SKM-1 (cell line): ENCODE data around the gene PANX1.
A peak's percentile ranks its signal among the peaks of the same experiment; 100 is the strongest.

Source experiments
- DNase-seq: peaks from one replicate; lab custom pipeline; 2025; ENCODE audit not compliant: unreplicated experiment; lab: John Stamatoyannopoulos, UW

PANX1 gene

DNA sequence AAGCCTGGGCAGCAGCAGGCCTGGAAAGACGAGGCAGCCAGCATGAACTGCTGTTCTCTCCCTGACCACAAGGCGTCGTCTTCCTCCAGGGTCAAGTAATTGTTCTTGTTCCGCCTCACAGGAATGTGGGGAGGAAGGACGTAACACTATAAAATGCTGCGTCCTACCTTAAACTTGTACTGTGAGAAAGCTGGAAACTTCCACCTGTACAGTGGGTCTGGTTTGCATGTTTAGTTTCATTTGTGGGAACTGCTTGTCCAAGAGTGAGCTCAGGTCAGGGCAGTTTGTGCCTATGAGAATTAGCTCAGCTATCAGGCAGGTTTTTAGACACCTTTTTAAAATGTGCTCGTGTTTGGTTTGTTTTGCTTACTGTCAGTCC lies 55.2 kb downstream of the PANX1 start:
- peak; percentile 18 for DNase-seq

DNA sequence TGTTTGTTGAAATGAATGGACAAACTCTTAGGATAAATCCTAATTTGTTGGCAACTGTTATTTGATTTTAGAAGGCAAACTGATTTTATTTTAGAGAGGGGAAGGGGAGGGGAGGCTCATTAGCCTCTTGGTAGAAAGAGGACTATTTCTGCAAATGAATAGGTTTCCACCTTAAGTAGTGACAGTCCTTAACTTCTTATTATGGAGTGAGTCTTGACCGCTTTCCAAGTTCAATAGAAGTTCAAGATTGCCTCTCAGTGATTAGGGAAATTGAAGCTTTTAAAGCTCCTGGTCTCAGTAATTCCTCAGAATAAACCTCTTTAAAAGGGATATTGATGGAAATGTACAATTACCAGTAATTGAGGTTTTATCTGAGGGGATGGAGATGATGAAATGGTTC lies 55.7 kb downstream of the PANX1 start:
- DNase-seq = no peak

DNA sequence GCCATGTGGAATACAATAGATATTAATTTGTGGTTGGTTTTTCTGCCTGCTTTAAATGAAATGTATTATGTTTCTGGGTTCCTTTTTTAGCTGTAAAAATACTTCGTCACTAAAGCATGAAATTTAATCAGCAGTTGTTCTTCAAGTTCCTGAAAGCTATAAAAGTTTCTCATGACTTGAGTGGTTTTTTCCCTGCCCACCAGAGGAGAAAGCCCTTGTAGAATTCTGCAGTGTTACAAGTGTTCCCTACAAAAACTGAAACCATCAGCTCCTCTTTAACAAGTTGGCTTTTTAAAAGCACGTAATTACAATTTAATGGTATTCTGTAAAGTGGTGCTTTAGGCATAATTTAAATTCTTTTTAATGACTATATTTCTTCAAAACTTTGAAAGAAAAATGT lies 56.2 kb downstream of the PANX1 start:
- no peak for DNase-seq

DNA sequence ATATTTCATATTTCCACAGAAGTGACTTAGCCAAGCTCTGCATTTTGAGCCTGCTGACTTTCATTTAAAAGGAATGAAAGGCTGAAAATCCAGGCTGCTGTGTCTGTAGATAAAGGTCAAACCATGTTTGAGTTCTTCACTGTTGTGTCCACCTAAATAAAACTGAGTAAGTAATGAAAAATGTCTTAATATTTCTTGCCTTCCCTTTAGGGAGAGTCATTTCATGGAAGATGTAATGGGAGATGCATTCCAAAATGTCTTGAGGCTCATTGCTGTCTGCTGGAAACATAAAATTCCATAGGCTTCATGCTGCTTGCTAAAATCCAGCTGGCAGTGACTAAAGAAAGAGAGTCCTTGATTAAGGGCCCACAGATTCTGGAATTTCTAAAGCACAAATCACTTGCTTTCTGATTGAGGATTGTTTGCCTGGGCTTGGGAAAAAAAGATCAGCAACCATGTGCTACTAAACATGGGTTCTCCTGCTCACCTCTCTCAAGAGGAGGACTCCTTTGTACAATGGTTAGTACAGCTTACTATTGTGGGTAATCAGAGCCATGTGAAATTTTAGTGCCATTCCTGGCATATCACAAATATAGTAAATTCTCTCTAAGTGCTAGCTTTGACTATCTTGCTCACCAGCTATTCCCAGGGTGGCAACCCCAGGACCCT lies 56.9 kb downstream of the PANX1 start:
- DNase-seq = no peak

DNA sequence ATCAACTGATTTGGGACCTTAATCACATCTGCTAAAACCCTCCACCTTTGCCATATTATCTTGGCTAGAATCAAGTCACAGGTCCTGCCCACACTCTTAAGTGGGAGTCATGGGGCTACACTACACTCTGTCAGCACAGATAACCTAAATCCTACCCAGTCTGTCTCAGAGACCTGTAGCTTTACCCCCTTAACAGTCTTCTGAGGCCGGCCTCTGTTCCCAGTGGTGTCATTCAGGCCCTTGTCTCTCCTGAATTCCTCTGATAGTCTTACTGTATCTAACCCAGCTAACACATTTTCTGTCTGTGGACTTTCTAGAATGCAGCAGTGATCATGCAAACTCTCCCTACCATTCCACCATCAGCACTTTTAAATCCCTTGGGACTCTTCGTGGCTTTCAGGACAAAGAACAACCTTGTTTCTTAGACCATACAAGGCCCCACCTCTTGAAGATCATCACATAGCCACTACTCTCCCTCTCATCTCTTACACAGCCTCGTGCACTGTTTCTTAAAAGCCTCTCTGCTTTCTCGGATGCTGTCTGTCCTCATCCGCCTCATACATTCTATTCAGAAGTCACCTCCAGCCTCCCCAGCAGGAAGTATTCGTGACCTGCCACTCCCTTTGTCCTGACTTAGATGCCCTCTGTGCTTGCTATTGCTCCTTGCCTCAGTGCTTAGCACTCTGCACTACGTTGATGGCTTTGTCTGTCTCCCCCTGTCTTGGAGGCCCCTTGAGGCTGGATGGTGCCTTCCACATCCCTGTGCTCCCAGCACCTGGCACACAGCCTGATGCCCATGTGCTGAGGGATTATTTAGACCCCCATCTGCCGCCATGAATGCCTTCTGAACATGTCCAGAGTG lies 57.9 kb downstream of the PANX1 start:
- no peak for DNase-seq

DNA sequence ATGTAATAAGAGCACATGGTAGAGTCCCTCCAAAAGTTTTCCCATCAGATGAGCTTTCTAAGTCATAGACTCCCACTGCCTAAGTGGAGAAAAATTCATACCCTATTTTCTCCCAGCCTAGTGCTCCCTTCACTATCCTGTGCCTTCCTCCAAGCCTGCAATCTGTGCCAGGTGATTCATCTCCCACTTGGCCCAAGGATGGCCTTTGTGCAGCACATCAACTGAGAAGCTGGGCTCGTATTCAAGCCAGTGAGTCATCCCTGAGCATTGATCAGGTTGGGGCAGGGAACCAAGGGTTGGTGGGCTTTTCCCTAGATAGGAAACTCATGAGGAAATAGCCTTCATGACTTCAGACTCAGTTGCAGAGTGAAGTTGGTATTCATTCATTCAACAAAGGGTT lies 64.6 kb downstream of the PANX1 start:
- no peak for DNase-seq

DNA sequence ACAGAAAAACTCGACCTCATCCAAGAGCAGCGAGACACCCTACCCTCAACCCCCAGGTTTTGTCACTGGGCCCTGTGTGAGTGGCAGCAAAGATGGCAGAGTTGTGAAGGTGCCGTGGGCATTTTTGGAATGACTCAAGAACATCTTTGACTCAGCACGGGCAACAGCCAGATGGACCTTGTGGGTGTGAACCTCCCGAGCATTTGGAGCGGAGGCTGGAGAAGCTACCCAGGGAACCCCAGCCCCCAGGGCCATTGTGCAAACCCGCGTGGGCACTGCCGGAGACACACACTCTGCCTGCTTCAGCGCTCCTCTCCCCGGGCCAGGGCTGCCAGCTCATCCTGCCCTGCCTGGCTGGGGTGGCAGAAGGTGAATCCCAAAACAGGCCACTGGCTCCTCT lies 66.1 kb downstream of the PANX1 start:
- DNase-seq = no peak

DNA sequence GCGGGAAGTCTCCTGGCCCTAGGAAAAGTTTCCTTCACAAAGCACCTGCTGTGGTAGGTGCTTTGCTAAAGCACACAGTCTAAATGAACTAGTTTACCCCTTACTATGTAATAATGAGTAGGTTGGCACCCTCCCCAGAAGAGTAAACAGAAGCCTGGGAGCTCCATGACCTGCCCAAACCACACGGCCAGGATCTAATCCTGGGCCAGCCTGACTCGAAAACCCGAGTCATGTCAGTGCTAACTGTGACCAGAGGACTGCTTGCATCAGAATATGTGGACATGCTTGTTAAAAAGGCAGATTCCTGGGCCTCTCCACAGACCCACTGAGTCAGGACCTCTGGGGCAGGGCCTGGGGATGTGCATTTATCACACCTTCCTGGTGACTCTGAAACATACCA lies 67.7 kb downstream of the PANX1 start:
- DNase-seq = no peak

DNA sequence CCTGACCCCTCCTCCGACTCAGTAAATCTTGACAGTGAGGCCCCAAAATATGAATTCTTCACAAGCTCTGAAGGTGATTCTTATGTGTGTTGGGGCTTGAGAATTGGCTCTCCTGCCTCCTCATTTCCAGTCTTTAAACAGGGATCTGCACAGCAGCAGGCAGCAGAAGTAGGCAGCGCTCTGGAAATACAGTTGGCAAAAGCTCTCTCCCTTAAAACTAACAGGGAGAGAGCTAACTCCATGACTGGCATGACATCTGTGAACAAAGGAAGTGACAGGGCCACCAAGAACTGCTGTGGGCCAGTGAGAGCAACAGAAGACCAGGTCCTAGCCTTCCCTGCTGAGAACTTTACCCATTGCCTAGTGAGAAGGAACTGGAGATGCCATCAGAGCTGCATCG lies 70.1 kb downstream of the PANX1 start:
- DNase-seq = no peak

DNA sequence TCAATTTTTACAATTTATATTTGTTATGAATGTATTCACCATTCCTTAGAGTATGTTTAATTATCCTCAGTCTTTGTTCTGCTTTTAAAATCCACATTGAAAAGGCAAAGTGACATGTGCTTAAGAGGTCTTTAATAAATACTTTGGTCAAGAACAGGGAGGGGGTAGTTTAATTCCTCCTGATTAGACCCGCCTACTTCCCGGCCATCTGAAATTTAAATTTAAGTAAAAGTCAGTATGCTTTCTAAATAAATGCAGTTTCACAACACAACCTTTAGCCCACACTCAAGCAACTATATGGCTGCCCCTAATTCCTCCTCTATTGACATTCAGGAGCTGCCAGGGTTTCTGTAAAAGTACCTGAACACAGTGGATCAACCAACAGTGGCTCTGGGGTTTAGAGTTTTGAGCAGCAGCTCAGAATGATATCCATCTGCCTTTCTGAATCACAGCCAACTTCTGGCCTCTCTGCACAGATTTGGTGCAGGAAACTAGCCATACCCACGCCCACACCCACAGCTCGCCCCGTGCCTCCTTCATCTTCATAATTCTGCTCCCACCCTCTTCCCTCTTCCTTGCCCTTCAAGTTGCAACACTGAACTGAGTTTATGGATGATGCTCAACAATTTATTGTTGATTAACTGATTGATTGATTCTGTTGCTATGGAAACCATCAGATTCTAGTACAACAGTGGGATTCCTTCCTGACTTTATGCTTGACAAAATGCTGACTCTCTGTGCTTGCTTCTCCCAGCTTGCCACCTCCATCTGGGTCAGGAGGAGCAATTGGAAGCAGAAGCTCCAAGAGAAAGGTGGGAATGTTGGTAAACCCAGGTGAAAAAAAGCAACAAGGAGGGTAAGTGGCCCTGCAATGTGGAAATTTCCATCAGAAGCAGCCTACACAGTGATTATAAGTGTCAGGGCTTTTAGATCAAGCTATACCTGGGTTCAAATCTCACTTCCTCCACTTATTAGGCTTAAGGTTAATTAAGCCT lies 70.8 kb downstream of the PANX1 start:
- DNase-seq = no peak

DNA sequence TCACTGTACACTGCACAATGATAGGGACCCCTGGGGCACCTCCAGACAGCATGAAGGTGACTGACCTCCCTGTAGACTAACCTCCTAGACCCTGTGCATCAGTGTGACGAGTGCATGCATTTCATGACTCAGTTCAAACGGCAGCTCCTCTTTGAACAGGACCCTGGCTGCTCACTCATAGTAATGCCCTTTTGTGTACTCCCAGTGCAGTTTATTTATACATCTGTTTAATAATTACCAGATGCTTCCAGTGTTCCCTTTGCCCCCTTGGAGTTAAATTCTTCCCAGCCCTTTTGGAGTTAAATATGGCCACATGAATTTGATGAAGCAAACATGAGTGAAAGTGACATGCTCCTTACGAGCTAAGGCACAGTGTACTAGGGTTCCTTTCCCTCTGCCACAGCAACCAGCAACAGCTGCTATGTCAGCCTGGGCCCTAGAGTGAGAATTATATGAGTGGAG lies 72.4 kb downstream of the PANX1 start:
- DNase-seq = no peak

DNA sequence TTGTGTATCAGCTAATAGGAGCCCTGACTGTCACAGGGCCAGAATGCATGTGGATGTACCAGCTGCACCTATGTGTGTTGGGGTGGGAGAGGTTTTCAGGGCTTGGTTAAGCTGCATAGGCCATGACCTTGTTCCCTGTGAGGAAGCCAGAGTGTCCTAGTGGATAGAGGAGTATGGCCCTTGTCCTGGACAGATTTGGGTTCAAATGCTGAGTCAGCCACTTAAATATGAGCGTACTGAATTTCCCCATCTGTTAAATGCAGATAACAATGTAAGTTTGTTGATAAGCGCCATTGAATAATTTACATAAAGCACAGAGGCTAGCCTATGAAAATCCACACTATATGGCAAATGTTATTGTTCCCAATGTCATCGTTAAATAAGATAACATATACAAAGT lies 74.4 kb downstream of the PANX1 start:
- no peak for DNase-seq

DNA sequence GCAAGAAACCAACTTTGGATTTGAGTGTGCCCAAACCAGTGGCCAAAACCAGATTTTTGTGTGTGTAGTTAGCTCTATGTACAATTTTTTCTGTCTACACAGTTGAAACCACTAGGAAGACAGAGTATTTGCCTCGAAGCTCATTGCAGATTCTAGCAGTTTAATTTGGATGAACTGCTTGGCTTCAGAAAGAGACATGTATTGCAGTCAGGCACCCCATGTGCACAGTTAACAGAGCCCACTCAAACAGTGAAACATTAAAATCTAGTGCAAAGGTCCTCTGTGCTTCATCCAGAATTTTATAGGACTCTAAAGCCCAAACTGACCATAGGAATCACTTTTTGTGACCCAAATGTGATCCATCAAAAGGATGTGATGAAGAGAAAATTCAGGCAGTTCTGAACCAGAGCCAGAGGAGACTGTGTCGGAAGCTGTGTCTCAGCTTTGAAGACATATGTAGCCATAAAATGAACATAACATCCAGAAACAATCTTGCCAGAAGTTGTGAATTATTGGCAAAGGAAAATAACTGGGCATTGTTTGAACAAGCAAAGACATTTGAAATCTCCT lies 82.7 kb downstream of the PANX1 start:
- DNase-seq = no peak

DNA sequence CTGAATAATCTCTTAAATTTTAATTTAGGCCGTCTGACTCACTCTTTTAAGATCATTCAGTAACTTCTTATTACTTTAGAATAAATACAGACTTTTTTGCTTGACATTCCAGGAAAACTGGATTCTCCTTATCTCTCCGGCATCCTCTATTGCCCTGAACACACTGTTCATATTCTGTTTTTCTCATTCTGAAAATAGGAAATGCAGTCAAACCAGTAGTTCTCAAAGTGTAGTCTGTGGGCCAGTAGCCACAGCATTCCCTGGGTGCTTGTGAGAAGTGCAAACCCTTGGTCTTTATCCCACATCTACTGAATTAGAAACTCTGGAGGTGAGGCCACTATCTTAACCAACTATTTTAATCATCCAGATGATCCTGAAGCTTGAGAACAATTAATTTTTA lies 84.3 kb downstream of the PANX1 start:
- DNase-seq = no peak

DNA sequence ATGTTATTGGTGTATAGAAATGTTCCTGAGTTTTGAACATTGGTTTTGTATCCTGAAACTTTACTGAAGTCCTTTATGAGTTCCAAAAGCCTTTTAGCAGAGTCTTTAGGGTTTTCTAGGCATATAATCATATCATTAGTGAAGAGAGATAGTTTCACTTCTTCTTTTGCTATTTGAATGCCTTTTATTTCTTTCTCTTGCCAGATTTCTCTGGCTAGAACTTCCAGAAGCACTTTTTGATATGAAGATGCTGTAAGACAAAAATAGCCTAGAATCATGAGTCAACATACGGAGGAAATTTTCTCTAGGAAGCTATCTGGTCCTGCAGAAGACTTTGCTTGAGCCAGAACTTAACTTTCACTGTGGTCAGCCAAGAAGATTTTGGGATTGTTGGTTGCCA lies 89.1 kb downstream of the PANX1 start:
- DNase-seq = no peak

DNA sequence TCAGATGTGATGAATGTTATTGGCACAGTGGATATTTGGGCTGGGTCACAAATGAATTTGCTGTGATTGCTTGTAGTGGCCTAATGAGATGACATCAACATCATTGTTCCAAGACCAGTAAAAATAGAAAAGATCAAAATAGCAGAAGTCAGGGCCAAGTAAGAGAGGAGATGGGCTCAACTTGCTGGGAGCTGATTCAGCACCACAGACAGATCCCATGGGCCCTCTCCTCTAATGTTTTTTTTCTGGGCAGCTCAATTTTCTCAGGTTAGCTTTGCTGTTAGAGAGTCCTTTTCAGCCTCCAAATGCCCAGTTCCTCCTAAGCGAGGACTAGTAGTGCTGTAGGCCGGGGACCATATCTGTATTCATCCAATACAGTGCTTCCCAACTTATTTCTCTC lies 89.7 kb downstream of the PANX1 start:
- no peak for DNase-seq

DNA sequence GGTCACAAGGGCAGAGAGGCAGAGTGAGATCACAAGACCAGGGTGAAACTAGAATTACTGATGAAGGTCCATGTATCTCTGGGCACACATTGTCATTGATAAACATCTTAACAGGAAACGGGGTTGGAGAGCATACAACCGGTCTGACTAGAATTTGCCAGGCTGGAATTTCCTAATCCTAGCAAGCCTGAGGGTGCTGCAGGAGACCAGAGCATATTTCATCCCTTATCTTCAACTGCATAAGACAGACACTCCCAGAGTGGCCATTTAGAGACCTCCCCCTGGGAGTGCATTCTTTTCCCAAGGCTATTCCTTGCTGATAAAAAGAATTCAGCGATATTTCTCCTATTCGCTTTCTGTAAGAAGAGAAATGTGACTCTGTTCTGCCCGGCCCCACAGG lies 91.1 kb downstream of the PANX1 start:
- DNase-seq = no peak

DNA sequence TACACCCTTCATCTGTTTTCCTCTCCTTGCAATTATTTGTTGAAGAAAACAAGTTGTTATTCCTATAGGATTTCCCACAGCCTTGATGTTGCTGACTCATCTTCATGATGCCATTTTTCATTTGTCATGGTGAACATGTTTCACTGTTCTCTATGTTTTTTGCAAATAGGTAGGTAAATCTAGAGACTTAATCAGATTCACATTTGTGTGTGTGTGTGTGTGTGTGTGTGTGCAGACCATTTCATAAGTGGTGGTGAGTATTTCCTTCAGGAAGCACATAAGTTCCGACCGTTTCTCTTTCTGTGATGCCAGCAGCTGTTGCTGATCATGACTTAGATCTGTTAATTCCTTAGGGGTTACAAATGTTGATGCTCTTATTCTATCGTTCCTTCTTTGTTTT lies 95.4 kb downstream of the PANX1 start:
- DNase-seq = no peak
